NCI-H510A (cell line): Measurements from ENCODE around the gene MS4A4E.
"Not testable (repeated sequence)": the region's sequence is repeated elsewhere in the genome, so short reads cannot be mapped to it uniquely, and the experiment has no call there.

Experiments
- DNase-seq: peaks from one replicate; lab custom pipeline; 2025; lab: John Stamatoyannopoulos, UW

The MS4A4E gene

DNA sequence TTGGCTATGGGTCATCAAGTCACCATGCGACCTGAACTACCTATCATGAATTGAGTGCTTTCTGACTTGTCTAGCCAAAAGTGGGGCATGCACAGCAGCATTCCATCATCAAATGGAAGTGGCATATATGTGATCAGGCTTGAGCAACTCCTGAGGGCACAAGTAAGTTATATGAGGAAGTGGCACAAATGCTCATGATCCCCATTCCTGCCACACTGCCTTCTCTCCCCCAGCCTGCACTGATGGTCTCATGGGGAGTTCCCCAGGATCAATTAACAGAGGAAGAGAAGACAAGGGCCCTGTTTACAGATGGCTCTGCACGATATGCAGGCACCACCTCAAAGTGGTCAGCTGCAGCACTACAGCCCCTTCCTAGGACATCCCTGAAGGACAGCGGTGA lies 21.8 kb downstream of the MS4A4E start:
- no peak for DNase-seq

DNA sequence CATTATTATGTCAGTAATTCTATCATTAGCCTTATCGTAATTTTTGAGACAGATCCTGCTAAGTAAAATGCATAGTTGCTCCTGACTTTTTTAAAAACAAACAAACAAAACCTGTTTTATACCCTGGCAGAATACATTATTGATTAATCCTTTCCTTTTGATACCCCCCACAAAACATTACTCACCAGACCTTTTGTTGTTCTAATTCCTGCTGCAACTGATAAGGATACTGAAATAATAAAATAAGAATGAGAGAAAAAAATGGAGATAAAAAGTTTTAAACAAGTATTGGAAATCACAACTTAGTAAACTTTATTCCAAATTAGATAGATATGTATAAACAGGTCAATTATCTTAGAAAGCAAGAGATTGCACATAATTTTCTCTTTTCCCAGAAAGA lies 28.6 kb downstream of the MS4A4E start:
- no peak for DNase-seq

DNA sequence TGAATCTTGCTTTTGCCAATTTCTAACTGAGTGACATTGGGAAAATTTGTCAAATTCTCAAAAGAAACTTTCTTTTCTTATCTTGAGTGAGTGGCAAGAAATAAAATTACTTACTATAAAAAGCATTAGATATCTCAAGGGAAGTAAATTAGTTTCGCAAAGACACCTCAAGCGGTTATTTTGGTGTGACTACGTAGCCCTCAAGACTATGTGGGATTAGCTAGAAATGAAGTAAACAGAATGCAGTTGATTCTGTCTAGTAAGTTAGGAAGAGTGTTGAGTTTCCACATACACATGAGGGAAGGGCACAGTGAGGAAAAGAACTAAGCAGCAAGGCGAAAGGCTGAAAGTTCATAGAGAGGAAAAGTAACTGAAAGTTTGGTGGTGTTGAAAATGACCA lies 31.7 kb downstream of the MS4A4E start:
- DNase-seq, result no peak

DNA sequence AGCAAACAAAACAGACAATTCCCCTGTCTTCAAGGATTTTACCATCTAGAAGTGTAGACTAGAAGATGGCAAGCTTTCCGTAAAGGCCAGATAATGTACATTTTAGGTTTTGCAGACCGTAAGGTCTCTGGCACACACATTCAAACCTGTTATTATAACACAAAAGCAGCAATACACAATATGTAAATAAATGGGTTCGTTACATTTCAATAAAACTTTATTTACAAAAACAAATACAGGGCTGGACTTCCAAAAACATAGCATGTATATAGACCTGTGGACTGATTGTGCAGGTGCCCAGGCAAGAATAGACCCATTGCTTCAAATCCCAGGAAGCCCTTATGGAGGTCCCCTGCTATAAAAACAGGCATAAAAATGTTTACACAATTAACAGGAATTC lies 33.0 kb downstream of the MS4A4E start:
- DNase-seq, result no peak

DNA sequence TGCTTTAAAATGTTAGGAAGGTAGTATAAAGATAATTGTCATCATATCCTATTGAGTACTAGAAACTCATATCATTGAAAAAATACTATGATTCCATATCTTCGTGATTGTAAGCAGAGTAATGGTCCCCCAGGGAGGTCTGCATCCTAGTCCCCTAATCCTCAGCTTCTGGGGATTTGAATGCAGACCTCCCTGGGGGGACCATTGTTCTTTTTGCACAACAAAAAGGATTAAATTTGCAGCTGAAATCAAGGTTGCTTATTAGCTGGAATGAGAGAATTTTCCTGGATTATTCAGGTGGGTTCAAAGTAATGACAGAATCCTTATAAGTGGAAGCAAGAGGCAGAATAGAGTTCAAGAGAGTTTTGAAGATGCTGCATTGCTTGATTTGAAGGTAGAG lies 34.0 kb downstream of the MS4A4E start:
- no peak for DNase-seq

DNA sequence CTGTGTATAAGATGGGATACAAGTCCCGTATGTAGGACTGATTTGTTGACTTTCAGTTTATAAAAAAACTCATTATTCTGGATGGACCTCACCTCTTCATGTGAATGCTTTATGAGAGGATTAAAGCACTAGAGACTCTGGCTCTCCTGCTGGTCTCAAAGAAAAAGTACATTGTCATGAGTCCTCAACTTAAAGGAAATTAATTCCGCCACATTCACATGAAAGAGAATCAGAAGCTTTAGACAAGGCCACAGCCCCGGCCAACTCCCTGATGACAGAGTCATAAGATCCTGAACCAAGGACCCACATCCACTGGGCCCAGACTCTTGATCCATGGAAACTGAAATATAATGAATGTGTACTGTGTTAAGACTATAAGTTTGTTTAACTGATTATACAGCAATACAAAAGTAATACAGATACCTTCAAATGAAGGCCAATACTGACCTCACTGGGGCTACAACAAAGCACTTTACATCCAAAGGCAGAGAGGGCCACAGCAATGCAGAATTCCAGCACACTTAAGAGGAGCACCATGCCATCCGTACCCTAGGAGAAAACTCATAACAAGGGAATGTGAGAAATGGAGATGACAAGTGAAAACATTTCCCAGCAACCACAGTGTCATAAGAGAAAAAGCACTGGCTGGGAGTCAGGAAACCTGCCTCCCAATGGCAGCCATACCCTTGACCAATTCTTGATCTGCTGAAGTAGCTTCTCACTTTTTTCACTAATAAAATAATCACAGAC lies 34.6 kb downstream of the MS4A4E start:
- no peak for DNase-seq

DNA sequence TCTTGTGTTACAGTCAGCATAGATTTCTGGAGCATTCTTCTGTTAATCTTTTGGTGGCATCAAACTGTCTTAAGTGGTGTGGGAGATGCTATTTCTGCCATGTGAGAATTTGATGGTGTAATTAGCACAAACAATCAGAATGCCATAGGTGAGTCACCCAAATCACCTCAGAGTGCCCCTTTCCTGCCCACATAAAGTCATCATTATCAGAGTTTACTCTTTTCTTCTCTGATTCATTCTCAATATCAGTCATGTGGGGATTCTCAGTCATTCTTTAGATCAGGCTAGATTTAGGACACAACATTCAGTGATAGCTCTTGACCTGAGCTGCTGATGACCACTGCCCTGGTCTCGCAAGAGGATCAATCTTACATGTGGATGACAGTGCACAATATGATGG lies 36.3 kb downstream of the MS4A4E start:
- no peak for DNase-seq

DNA sequence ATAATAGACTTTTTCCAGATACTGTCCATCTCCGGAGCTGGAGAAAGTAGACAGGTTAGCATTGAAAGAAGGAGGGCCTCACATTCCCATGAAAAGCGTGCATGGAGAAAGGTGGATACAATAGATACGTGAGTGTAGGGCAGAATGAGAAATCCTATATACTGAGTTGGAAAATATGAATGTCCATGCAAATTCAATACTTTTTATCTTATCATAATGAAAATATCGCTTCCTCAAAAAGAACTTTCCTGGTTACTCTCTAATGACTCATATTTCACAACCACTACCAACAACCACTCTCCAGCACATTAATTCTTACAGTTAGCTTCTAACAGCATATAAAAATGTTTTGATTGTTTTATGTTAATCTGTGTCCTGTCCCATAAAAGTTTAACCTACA lies 38.0 kb downstream of the MS4A4E start:
- no peak for DNase-seq

DNA sequence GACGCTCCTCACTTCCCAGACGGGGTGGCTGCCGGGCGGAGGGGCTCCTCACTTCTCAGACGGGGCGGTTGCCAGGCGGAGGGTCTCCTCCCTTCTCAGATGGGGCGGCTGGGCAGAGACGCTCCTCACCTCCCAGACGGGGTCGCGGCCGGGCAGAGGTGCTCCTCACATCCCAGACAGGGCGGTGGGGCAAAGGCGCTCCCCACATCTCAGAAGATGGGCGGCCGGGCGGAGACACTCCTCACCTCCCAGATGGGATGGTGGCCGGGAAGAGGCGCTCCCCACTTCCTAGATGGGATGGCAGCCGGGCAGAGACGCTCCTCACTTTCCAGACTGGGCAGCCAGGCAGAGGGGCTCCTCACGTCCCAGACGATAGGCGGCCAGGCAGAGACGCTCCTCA lies 41.6 kb downstream of the MS4A4E start:
- not testable (repeated sequence) for DNase-seq

DNA sequence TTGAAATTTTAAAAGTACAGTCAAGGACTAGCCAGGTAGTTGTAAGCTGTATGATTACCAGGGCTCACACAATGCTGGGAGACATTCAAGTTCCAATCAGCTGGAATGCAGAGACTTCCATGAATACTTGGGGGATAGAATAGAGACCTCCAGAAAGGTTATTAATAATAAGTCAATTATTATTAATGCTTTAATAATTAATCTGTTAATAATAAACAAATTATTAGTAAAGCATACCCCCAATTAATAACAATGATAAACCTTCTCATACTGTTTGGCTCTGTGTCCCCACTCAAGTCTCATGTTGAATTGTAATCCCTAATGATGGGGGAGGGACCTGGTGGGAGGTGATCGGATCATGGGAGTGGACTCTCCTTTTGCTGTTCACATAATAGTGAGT lies 45.5 kb downstream of the MS4A4E start:
- DNase-seq, result no peak

DNA sequence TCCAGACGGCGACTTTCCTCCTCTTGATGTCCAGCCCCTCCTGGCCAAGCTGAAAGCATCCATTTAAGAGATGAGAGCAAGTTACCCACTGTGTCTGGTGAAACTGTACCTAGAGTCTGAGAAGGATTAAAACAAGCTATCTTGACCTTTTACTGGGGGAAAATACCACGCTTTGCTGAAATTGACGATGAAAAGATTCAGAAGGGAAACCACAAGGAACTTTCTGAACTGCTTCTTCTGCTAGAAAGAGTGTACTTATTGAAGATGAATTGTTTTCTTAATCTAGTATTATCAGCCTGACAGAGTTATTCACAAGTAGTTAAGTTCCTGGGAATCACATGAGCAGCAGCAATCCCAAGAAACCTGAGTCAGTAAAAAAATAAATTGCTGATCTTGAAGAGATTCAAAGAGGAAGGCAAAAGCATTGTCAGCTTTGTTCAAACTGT lies 47.0 kb downstream of the MS4A4E start:
- no peak for DNase-seq

DNA sequence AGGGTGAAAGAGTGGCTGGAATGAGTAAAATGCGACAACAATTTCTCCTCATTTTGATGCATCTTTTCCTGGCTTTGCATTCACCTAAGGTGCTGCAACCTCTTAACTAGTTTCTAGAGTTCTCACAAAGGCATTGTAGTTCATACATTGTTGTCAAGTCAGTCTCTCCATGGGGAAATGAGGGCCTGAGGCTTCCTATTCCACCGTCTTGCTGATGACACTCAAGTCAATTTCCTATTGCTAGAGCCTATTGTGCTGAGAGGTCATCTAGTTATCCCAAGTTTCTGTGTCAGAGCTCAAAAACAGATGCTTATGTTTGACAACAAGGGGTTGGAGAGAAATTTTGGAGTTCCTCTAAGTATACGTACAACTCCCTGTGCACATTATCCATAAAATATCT lies 48.4 kb downstream of the MS4A4E start:
- no peak for DNase-seq

DNA sequence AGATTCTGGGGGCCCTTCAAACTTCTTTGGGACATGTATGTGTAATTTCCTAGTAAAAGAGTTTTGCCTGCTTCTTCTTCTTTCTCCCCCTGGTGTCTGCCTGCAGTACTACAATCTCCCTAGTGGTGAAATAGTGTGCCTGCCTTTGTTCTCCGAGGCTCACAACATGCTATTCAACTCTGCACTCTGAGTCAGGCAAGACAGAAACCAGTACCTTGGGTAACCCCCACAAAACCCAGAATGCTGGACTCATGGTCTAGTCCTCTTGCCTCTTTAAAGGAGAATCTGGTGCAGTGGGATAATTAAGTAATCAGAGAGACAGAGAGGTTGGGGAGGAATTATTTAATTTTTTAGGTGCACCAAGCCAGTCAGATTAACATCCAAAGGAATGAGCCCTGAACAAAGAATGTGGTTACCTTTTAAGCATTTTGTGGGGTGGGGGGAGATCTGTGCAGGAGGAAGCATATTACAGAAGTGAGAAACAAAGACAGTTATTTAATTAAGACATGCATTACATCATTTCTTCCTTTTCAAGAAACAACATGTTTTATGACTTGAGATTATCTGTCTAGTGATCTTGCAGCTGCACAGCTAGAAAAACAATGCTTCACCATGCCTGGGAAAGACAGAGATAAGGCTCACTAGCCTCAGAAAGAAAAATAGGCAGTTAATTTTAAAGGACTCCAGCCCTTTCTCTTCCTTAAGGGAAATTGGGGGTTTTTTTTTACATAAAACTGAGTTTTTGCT lies 49.1 kb downstream of the MS4A4E start:
- DNase-seq, result no peak

DNA sequence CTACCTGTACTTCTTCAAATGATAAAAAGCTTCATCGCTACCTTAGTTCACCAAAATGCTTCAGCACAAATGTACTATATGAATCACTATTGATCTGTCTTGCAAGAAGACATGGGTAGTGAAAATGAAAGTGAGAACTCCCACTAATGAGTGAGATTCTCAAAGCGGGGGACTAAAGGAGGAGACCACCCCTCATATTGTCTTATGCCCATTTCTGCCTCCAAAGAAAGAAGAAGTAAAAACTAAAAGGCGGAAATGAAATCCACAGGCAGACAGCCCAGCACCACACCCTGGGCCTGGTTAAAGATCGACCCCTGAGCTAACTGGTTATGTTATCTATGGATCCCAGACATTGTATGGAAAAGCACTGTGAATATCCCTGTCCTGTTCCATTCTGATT lies 50.4 kb downstream of the MS4A4E start:
- DNase-seq, result not testable (repeated sequence)

DNA sequence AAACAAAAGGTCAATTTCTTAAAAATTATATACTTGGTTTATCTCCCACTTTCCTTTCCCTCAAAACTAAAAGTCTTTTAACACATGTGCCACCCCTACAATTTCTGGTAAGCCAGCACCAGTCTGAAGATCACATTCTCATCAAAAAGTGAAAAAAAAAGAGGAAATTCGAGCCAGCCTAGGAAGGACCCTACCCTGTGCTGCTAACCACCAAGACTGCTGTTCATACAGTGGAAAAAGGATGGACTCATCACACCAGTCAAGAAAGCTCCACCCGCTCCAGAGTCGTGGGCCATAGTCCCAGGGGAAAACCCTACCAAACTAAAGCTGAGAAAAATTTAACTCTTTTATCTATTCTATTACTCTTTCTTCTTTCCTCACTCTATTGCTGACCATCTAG lies 54.5 kb downstream of the MS4A4E start:
- not testable (repeated sequence) for DNase-seq

DNA sequence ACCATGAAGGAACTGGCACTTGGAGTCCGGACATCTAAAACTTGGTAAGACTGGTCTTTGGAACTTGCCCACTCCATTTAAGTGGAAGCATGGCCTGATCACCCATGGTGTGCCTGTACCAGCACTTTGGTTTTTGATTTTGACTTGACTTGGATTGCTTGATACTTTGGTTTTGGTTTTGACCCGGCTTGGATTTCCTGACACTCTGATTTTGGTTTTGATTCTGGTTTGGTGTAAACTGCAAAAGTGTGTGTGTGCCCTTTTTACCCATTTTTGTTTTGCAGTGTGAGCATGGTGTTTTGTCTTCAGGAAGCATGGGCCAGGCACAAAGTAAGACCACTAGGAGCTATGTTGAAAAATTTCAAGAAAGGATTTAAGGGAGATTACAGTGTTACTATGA lies 56.8 kb downstream of the MS4A4E start:
- DNase-seq, result not testable (repeated sequence)

DNA sequence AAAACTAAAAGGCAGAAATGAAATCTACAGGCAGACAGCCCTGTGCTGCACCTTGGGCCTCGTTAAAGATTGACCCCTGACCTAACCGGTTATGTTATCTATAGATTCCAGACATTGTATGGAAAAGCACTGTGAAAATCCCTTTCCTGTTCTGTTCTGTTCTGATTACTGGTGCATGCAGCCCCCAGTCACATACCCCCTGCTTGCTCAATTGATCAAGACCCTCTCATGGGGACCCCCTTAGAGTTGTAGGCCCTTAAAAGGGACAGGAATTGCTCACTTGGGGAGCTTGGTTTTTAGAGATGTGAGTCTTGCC lies 57.5 kb downstream of the MS4A4E start:
- not testable (repeated sequence) for DNase-seq

DNA sequence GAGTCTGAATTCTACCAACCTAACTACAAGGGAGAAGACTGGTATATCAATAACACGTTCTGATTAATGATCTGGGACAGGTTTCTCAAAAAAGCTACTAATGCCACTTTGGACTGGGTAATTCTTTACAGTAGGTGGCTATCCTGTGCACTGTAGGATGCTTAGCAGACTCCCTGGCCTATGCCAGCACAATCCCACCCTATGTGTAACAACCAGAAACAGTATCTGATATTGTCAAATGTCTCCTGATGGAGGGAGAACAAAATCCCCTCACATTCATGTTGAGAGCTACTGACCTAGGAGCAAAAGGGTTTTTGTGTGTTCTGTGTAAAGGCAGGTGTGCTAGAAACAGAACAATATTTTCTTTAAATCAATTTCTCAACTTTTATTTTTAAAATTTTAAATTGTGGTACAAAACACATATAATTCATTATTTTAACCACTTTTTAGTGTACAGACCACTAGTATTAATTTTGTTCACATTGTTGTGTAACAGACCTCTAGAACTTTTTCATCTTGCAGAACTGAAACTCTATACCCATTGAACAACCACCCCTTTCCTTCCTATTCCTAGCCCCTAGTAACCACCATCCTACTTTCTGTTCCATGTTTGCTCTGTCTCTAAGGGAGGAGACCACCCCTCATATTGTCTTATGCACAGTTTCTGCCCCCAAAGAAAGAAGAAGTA lies 58.0 kb downstream of the MS4A4E start:
- no peak for DNase-seq

DNA sequence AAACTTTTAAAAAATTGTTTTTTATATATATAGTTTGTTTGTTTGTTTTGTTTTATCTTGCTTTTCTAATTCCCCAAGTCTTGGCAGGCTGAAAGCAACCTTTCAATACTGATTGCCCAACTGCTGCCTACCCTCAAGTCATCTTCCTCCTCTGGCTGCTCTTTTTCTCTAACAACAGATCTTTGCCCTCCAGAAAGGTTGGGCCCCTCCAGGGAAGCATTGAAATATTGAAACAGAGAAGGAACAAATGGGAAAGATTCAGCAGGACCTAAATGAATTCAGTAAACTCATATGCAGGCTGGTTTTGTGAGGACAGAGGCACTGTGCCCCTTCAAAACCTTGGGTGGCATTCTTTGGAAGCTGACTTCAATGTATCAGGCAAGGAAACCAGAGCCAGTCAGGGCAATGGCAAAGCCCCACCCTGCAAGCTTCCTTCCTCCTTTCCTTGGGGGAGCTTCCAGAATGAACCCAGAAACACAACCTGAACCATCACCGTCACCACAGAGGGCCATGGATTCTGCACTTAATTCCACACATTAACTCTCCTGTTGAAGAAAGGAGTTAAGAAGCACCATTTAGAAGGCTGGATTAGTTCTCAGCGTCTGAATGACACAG lies 59.2 kb downstream of the MS4A4E start:
- DNase-seq, result no peak

DNA sequence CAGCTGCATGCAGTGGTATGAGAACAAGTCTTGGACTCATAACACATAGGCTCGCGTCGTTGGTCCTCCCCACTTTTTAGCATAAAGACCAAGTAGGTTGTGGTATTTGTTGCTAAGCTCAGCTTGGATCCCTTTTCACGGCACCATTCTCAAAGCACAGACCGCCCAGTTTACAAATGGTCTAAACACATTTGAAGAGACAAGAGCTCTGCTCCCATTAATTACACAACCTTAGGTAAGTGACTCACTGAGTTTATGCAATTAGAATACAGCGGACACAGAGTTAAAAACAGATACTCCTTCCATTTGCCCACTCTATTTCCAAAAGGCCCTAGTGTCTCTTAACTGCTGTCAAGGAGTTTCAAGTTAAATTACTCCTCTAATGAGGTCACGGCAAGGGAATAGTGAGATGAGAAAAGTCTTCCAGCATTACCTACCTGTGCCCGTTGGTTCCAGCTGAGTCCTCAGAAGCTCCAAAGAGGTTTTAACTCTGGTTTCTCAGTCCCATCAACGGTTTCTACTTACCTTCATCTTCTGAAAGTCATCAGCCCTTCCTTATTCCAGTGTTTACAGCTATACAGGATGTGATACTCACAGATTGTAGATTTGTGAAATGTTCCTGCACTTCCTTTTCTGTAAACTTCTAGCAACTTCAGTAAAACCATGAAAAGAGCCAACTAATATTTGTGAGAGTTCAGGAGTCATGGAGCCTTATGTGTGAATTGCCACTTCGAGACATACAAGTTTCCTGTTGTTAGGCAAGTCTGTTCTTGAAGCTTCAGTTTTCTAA lies 60.2 kb downstream of the MS4A4E start, which contains the start of gene MS4A6A:
TSS of gene MS4A6A (minus strand) at position 543 of the 790 bp plus-strand sequence. CDS start 1,356 bp downstream, outside the sequence.
- no peak for DNase-seq

DNA sequence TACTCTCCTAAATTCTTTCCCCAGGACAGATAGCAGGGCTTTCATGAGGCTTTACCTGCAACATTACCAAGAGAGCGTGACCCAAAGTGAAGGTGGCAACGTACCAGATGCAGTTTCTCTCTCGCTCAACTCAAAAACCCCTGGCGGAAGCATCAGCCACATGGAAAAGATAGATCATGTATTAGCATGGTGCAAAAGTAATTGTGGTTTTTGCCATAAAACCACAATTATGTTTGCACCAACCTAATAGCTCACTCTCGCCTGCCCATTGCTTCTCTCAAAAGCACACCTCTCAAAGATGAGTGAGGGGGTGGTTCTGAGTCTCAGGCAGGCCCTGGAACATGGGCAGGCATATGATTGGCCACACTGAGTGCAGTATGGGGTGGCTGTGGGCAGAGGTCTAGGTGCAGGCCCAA lies 67.1 kb downstream of the MS4A4E start:
- no peak for DNase-seq

DNA sequence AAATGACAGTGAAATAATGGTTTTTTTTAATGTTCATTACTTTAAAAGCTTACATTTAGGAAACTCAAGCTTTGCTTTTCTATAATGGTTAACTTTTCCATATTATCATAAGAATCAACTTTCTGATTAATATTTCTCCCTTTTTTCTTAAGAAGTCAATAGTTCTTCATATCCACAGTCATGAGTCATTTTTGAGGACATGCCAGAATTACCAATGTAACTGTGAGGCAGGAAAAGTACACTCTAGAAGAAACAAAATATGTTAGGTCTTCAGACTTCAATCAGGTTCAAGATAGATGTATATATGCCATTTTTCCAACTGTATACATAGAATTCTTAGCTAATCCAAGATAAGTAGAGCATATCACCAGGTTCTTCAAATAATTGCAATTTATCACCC lies 70.9 kb downstream of the MS4A4E start:
- DNase-seq, result no peak
